GM21723 (cell line): ENCODE data around the gene FAM174C.

ENCODE experiments used
- ATAC-seq: cut with Tn5 transposase; IDR thresholded peaks from one replicate; pipeline ENCODE4 v1.9.1; 2021; ENCODE audit warnings: mild to moderate bottlenecking, moderate library complexity; ENCODE audit not compliant: unreplicated experiment

Gene FAM174C

GRCh38 chr19:1272423-1273262 is 2.7 kb upstream of the FAM174C start:
- no peak for ATAC-seq

- no peak for ATAC-seq
These were observed 1.9 kb upstream of the FAM174C start for GRCh38 chr19:1273263-1274041.

DNA sequence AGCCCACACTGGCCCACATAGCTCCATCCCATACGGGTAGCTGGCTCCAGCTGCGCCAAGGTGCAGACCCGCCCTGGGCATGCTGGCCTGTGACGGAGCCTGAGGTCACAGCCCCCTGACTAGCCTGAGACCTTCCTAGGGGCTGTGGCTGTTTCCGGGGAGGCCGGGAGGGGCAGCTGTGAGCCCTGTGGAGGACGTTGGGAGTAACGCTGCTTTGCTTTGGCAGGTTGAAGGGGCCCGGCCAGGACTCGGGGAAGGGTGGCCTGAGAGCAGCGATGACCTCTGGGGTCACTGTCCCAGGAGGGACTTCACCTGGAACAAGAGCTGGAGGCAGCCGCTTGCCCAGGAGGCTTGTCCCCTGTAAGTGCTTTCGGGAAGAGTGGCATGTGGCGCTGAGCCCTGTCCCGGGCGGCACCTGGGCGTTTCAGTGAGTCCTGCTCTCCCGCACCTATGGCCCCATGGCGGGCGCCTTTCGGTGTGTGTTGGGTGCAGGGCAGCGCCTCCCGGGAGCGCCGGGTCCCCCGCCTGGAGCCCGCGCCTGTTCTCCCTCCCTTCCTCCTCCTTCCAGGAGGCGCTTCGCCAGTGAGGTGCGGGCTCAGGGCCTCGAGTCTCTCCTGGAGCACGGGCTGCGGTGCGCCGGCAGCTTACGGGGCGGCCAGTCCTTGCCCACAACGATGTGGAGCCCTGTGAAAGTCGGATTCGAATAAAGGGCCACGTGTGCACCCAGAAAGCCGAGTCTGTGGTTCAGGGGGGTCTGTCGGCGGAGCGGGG is 1.1 kb upstream of the FAM174C start:
- ATAC-seq = no peak

DNA sequence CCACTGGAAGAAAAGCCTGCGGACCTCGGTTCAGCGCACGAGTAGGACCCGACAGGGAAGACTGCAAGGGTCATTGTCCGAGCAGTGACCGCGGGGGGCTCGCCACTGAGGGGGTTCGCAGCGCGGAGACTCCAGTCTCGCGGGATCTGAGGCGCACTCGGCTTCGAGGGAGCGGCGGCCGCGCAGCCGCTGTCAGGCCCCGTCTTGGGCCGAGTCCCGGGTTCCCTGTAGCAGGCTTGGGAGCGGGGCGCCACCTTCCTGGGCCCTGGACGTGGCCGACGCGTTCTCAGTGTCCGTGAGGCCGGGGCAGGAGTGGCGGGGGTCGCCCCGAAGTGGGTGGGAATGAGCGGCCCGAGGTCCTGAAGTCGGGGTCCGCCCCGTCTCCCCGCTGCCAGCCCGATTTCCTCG is 474 bp upstream of the FAM174C start:
- no peak for ATAC-seq

- no peak for ATAC-seq
These were observed 772 bp downstream of the FAM174C start for GRCh38 chr19:1275976-1276627.

- ATAC-seq = no peak
These were observed 1.3 kb downstream of the FAM174C start for GRCh38 chr19:1276628-1277022.

- ATAC-seq = no peak
These were observed 1.7 kb downstream of the FAM174C start for GRCh38 chr19:1277061-1277460.

DNA sequence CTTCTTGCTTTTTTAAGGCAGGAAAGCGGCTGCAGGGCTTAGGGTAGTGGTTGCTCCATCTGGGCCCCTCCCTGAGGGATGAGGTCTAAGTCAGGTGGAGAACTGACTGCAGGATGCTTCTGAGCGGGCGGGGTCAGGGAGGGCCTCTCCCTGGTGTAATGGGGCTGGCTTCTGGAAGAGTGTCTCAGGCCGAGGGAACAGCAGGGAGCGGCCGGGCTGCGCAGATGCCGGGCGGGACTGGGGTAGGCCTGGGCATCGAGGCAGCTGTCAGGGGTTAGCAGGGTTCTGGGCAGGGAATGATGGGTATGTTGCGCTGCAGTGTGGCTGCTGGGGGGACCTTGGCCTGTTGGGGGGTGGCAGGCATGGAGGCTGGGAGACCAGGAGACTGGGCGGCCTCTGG is 2.7 kb downstream of the FAM174C start:
- no peak for ATAC-seq

DNA sequence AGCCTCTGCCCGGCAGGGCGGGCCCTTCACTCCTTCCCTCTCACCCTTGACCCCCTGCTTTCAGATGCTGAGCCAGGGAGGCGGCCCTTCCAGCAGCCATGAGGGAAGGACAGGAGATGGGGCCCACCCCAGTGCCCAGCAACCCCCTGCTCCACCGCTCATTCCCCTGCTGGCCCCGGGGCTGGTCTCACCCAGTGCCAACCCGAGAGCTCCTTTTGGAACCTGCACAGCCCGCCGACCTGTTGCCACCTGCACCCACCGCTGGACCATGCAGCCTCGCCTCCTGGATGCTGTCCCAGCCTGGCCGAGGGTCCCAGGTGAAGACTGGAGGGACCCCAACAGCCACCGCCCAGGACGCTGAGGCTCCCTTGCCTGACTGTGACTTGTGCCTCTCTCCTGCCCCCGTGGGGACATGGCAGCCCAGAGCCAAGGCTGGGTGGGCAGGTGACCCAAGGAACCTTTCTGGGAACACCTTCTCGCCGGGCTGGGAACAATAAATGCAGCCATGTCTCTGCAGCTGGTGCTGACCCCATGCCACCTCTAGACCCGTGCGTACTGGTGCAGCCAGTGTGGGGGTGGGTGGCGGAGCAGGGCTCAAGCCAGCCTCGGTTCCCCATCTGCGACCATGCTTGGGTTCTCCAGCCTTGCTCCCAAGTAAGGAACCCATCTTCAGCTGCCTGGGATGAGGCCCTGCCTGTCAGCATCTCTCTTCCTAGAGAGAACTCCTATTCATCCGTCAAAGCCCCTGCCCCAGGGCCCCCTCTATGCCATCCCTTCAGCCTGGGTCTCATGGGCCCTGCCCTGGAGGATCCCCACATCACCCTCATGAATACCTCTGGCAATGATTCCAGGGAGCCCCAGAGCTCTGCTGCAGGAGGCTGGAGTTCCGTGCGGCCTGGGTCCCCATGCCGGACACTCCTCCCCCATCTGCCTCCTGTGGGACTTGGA is 3.7 kb downstream of the FAM174C start:
- no peak for ATAC-seq

DNA sequence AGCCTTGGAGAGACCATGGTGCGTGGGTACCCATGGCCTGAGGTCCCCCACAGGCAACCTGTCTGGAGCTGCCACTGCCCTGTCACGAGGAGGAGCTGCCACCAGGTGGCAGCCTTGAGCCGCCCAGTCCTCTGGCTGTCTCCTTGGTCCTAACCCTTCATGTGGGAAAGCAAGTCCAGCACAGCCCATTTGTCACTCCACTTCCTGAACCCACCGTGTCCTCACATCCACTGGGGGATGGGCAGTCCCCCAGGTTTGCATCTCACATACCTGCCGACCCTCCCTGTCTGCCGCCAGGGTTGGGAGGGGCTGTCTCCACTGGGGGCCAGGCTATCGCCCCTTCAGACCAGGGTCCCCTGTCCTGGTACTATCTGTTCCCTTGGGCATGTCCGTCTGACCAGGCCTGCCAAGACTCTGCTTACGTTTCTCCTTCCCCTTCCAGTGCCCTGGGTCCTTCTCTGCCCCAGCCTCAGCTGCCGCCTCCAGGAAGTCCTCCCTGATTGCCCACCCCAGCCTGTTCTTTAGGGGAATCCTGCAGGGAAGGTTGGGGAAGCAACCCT is 4.5 kb downstream of the FAM174C start:
- no peak for ATAC-seq

DNA sequence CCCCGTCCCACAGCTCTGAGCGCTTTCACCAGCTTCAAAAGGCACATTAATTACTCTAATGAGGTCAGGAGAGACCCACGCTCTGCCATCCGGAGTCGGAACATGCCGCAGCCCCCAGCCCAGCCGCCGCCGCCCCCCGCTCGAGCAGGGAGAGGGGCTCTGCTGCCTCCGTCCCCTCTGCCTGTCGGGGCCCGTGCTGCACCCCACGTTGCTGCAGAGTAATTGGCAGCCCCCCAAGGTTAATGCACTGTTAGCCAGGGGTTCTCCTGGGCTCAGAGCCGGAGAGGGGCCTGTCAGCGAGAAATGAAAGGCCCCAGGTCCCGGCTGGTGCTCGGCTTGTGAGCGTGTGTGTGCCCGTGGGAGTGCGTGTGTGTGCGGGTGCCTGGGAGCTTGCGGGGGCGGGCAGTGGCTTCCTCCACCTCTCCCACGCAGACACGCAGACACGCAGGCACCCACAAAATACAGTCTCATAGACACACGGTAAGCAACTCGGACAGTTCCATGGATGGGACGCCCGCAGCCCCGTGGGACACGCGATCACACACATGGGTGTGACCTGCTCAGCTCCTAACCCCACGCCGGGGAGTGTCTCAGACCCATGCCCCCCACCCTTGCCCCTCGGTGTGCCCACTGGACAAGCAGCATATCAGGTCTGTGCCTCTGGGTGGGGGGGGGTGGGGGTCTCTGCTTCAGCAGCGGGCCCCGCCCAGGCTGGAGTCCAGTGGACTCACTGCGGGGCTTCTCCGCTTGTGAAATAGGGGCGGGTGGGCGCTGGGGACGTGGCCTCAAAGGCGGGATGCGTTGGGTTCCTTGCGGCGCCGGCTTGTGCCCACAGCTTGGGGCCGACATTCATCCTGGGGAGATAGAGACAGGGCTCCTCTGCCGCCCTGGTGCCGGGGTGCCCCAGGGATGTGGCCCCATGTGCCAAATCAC is 5.6 kb downstream of the FAM174C start:
- no peak for ATAC-seq

DNA sequence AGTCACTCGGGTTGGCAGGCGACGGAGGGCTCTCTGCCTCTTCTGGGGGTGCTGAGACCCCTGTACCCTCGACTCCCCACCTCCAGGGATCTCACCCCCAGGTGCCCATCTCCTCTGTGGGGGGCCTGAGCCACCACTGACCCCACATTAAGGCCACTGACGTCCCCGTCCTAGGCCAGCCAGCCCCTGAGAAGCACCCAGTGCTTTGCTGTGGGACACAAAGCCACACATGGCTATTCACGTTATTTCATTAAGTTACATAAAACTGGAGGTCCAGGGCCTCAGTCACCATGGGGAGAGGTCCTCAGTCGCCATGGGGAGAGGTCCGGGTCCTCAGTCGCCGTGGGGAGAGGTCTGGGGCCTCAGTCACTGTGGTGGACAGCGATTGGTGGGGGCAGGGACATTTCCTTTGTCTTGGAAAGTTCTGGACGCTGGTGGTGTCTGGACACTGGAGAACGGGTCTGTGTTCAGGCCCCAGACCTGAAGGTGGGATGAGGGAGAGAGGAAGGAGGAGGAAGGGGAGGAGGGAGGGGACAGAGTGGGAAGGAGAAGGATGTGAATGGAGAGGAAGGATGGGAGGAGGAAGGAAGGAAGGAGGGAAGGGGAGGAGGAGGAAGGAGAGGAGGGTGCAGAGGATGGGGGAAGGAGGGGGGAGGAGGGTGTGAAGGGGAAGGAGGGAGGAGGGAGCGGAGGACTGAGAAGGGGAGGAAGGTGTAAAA is 6.4 kb downstream of the FAM174C start:
- no peak for ATAC-seq

DNA sequence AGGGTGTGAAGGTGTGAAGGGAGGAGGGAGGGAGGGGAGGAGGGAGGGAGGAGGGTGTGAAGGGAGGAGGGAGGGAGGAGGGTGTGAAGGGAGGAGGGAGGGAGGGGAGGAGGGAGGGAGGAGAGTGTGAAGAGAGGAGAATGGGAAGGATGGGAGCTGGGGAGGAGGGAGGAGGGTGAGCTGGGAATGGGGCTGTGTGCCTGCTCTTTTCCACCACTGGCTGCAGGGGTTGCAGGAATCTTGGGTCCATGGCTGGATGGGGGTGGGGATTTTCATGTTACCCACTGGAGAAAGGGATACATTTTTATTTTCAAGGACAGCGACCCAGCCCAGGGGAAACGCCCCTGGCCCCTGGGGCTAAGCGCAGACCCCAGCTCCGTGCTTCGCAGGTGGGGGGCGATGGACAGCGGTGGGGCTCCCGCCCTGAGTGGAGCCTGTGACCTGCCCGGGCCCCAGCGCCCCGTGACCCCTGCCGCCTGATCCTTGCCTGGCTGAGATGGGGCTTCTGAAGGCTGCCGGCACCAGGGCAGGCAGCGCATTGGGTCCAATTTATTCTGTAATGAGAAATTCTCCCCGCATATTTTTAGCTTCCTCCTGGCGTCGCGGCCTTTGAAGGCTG is 7.4 kb downstream of the FAM174C start:
- ATAC-seq = no peak

- ATAC-seq = no peak
These were observed 8.0 kb downstream of the FAM174C start for GRCh38 chr19:1283207-1283916.

GRCh38 chr19:1283917-1284292 is 8.6 kb downstream of the FAM174C start:
- ATAC-seq = no peak

- ATAC-seq = no peak
These were observed 9.1 kb downstream of the FAM174C start for GRCh38 chr19:1284293-1284978.
